Thyroid gland (tissue), 4 donors: ENCODE measurements around the gene PRLH. TPM values are rescaled to one million over a fixed set of nuclear protein-coding genes. Genes with fewer than 3 reads are reported as not detected.

ENCODE experiments used
- DNase-seq, 2 donors: peaks; one replicate each; pipeline ENCODE4 v3.0.0-alpha.2; 2019
- H3K27ac ChIP-seq, 3 donors: fragments of 200-600 bp; sonication (generic); 1 replicate in 2 of 3; 2 replicates in 1 of 3; pipeline ENCODE4 v1.5.1; 2016 to 2019; ENCODE audit warnings: mild to moderate bottlenecking in 1 of 3, moderate library complexity in 1 of 3
- H3K27me3 ChIP-seq: fragments of 200-600 bp; sonication (generic); one replicate; pipeline ENCODE4 v1.5.1; 2019
- H3K36me3 ChIP-seq, 2 donors: fragments of 200-600 bp; sonication (generic); one replicate each; pipeline ENCODE4 v1.5.1; 2016 to 2019
- H3K4me1 ChIP-seq, 2 donors: fragments of 200-600 bp; sonication (generic); one replicate each; pipeline ENCODE4 v1.5.1; 2017 to 2019
- H3K4me3 ChIP-seq, 3 donors: fragments of 200-600 bp; sonication (generic); replicated peaks in 1 of 3; 1 replicate in 2 of 3; 2 replicates in 1 of 3; pipeline ENCODE4 v1.5.1; 2016; ENCODE audit warnings: mild to moderate bottlenecking in 1 of 3
- H3K9me3 ChIP-seq: fragments of 200-600 bp; sonication (generic); one replicate; pipeline ENCODE4 v1.5.1; 2017
- CTCF ChIP-seq, 6 experiments: fragments of 200-600 bp in 3 of 6; fragments of 450-650 bp in 3 of 6; sonication (generic) in 3 of 6; IDR thresholded peaks; one replicate each; pipeline ENCODE4 v1.5.1; 2016 to 2019; ENCODE audit warnings: antibody characterized with exemption in 6 of 6, mild to moderate bottlenecking in 2 of 6, inconsistent platforms in 1 of 6, moderate library complexity in 1 of 6
- POLR2A ChIP-seq, 2 donors: fragments of 450-650 bp; IDR thresholded peaks; one replicate each; pipeline ENCODE4 v1.6.1; 2017; ENCODE audit warnings: antibody characterized with exemption in 2 of 2, mild to moderate bottlenecking in 2 of 2, moderate library complexity in 1 of 2
- WGBS, 2 donors: methylation state at CpG; one replicate each; pipeline ENCODE4 v1.1.5; 2017; 5-methylcytosine and 5-hydroxymethylcytosine counted together
- intact Hi-C: fragments of 100-400 bp; cut with DNase I; formaldehyde crosslinking; loops from one replicate; pipeline ENCODE4 v1.15.1; 2023
- total RNA-seq, 4 donors: library from RNA; depleted of rRNA; stranded (reverse); fragments of >200 nt; gene quantifications; one replicate each; pipeline ENCODE4 v1.2.3, GENCODE V29; 2016

Gene PRLH
- total RNA-seq, 4 donors from 2014 or later, result not detected

GRCh38 chr2:237577956-237578870 is 11.8 kb downstream of the PRLH start:
- peaks cover 24 to 29% of the 10 kb centered on the region in 2 donors for H3K4me1 ChIP-seq
- no peaks in the 10 kb centered on the region for H3K9me3 ChIP-seq
- H3K27ac ChIP-seq, result no peak overlapping the region
- intact Hi-C loops, result loop anchor here (5.0 to 10.0 kb wide), 2 partner anchors 49 to 423 kb away; partner anchors contain the start of gene LRRFIP1
- TF ChIP-seq POLR2A (IDR thresholded peaks at IDR 0.05) (no peak), CTCF (IDR thresholded peaks at IDR 0.05) (no peak)
- H3K36me3 ChIP-seq, result no peaks in the 10 kb centered on the region
- DNase-seq, result no peak
- H3K27me3 ChIP-seq, result no peaks in the 10 kb centered on the region
- WGBS, 2 donors, result 94 to 95% methylated on average over 26 of the region's 26 CpGs
- H3K4me3 ChIP-seq, result no peak overlapping the region

DNA sequence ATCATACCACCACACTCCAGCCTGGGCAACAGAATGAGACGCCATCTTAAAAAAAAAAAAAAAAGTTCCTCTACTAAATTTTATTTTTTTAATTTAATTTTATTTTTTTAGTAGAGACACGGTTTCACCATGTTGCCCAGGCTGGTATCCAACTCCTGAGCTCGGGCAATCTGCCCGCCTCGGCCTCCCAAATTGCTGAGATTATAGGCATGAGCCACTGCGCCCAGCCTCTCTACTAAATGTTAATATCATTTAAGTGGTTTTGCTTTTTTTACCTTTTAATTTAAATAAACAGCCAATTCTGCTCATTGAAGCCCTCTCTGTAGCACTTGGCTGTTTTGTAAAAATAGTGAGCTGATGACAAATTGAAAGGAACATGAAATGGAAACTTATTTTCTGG is 15.0 kb downstream of the PRLH start:
- Histone ChIP-seq H3K27ac (peak overlapping the region; percentile 87 to 97 (median 89)), H3K9me3 (no peaks in the 10 kb centered on the region), H3K4me3 (no peak overlapping the region), H3K36me3 (no peaks in the 10 kb centered on the region), H3K4me1 (peaks cover 25 to 27% of the 10 kb centered on the region in 2 donors), H3K27me3 (no peaks in the 10 kb centered on the region)
- DNase-seq, result peak; percentile 64 to 69
- no peak for TF ChIP-seq CTCF (IDR thresholded peaks at IDR 0.05)
- intact Hi-C loops, result loop anchor here (5.0 to 10.0 kb wide), 2 partner anchors 83 to 161 kb away; no protein-coding TSS in a partner anchor
- 60 to 72% methylated on average over 6 of the region's 6 CpGs for WGBS, 2 donors

DNA sequence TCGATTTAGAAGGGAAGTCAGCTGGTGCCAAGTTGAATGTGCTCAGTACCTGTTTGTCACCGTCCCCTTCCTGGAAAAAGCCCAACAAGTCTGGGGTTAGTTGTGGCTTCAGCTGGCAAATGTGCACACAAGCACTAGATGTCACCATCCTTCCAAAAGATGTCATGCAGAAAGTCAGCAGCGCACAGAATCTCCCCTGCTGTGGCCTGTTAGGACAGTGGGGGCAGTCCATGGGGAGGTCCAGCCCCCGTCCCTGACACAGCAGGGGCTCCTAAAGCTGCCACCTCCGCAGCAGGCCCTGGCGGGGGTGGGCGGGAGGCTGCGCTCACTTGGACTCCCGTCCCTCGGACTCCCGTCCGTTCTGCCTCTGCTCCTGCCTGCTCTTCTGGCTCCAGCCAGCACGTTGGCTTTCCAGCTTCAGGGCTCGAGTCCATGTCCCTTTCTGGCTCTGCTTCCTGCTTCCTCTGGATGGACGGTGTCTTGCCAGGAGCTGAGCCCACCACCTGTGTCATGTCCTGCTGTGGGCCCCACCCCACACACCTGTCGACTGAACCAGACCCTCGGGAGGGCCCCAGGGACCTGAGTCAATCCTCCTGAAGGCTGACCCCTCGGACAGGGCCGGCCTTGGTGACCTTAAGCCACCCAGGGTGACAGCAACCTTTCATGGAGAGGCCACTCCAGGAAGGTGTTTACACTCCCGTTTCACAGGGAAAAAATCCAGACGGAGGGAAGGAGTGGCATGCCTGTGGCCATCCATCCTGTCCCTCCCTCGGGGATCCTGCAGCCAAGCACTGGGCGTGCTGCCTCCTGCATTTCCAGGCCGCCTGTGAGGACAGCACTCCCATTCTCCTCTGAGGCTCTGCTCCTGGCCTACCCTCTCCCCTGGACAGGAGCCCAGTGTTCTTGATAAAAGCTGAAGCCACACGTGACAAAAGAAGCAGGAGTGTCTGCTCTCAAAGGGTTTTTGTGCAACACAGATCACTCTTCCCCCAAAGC is 15.7 kb downstream of the PRLH start:
- TF ChIP-seq CTCF (IDR thresholded peaks at IDR 0.05) (peak in 5 of 6 experiments; percentile 21 to 80 (median 55)), POLR2A (IDR thresholded peaks at IDR 0.05) (peak; percentile 45 to 63)
- Histone ChIP-seq H3K27me3 (no peaks in the 10 kb centered on the region), H3K27ac (peak overlapping the region; percentile 87 to 97 (median 89)), H3K36me3 (no peaks in the 10 kb centered on the region), H3K4me3 (no peak overlapping the region), H3K9me3 (no peaks in the 10 kb centered on the region), H3K4me1 (peaks cover 25 to 27% of the 10 kb centered on the region in 2 donors)
- intact Hi-C loops, result loop anchor here (5.0 to 10.0 kb wide), 2 partner anchors 83 to 160 kb away; no protein-coding TSS in a partner anchor
- 13 to 18% methylated on average over 12 to 14 of the region's 25 CpGs for WGBS, 2 donors
- peak; percentile 93 to 94 for DNase-seq

- Histone ChIP-seq H3K9me3 (no peaks in the 10 kb centered on the region), H3K27me3 (no peaks in the 10 kb centered on the region), H3K27ac (peak overlapping the region; percentile 40 to 97 (median 89)), H3K36me3 (no peaks in the 10 kb centered on the region), H3K4me1 (peaks cover 25 to 33% of the 10 kb centered on the region in 2 donors), H3K4me3 (no peak overlapping the region)
- no peak for DNase-seq
- intact Hi-C loops, result loop anchor here (5.0 to 10.0 kb wide), 2 partner anchors 81 to 159 kb away; no protein-coding TSS in a partner anchor
- TF ChIP-seq CTCF (IDR thresholded peaks at IDR 0.05) (no peak), POLR2A (IDR thresholded peaks at IDR 0.05) (no peak)
- WGBS, 2 donors, result 83 to 87% methylated on average over 12 to 18 of the region's 19 CpGs
Measured at GRCh38 chr2:237583385-237584295, 17.3 kb downstream of the PRLH start.
